Activated naive CD8-positive, alpha-beta T cell treated with anti-CD3 and anti-CD28 coated beads, Interleukin-2, amount 50 U/mL, for 24 hours (primary cell): ENCODE data around the gene TBL1Y.
"Not testable (repeated sequence)": the region's sequence is repeated elsewhere in the genome, so short reads cannot be mapped to it uniquely, and the experiment has no call there.

Experiments used
- ATAC-seq: fragments of 150-1000 bp; cut with Tn5 transposase; one replicate; pipeline ENCODE4 v1.10.0; 2021
- DNase-seq: peaks from one replicate; pipeline ENCODE4 v3.0.0; 2021
- H3K27ac Mint-ChIP-seq: one replicate; pipeline ENCODE4 v1.8.0; 2021; ENCODE audit warnings: mild to moderate bottlenecking, mixed read lengths
- H3K27me3 Mint-ChIP-seq: one replicate; pipeline ENCODE4 v1.8.0; 2021; ENCODE audit warnings: mixed read lengths
- H3K36me3 Mint-ChIP-seq: one replicate; pipeline ENCODE4 v1.8.0; 2021; ENCODE audit warnings: low read depth, mixed read lengths
- H3K4me1 Mint-ChIP-seq: one replicate; pipeline ENCODE4 v1.8.0; 2021; ENCODE audit warnings: mixed read lengths
- H3K4me3 Mint-ChIP-seq: one replicate; pipeline ENCODE4 v1.8.0; 2021; ENCODE audit warnings: mild to moderate bottlenecking, moderate library complexity, mixed read lengths
- H3K9me3 Mint-ChIP-seq: one replicate; pipeline ENCODE4 v1.8.0; 2021; ENCODE audit warnings: mixed read lengths

TBL1Y gene

GRCh38 chrY:6910372-6911252, at the start of gene TBL1Y:
Gene TBL1Y, plus strand, starts transcription at chrY:6910697. Its CDS starts 114,388 bp downstream, at chrY:7025085.
- ATAC-seq (peak; percentile 36), DNase-seq (peak; percentile 10)
- H3K36me3 Mint-ChIP-seq, result no peaks in the 10 kb centered on the region
- H3K9me3 Mint-ChIP-seq, result no peaks in the 10 kb centered on the region
- H3K27me3 Mint-ChIP-seq, result peaks cover 35% of the 10 kb centered on the region
- H3K4me3 Mint-ChIP-seq, result no peak within 1 kb of the TSS
- no peak within 1 kb of the TSS for H3K27ac Mint-ChIP-seq
- peaks cover 9% of the 10 kb centered on the region for H3K4me1 Mint-ChIP-seq

DNA sequence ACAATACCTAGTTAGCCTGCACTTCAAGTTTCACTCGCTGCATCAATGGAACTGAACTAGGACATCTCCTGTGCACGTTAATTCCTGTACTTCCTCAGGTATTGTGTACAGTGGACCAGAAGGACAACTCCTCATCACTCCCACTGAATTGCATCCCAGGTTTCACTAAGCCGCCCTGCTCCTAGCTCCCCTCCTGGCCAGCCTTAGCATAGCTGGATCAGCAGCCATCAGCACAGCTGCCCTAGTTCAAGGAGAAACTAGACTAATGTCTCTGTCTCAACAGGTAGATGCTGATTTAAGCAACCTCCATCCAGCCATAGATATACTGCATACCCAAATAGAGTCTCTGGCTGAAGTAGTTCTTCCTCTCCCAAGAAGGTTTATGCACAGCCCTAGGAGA, 16.0 kb upstream of the TBL1Y start:
- Mint-ChIP-seq H3K36me3 (no peaks in the 10 kb centered on the region), H3K4me1 (no peaks in the 10 kb centered on the region), H3K9me3 (no peaks in the 10 kb centered on the region), H3K4me3 (no peak overlapping the region), H3K27ac (no peak overlapping the region), H3K27me3 (no peaks in the 10 kb centered on the region)
- DNase-seq (no peak), ATAC-seq (no peak)

DNA sequence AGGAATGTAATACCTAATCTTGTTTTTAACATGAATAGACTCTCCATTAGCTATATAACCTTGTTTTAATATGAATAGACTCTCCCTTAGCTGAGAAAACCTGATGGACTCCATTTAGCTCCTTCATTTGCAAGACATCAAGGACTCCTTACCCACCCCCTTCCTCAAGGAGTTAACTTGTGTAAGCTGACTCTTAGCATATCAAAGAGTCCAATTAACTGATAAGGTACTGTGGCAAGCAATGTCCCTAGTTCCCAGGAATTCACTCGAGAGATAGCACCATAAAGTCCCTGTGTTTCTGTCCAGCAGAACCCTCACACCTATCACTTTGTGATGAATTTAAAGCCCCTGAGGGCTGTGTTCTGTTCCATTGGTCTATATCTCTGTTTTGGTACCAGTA, 15.3 kb upstream of the TBL1Y start:
- no peak for ATAC-seq

GRCh38 chrY:6902116-6902515, 8.4 kb upstream of the TBL1Y start:
- DNase-seq, H3K27me3 Mint-ChIP-seq, H3K4me3 Mint-ChIP-seq, H3K9me3 Mint-ChIP-seq, H3K4me1 Mint-ChIP-seq, ATAC-seq, H3K27ac Mint-ChIP-seq, H3K36me3 Mint-ChIP-seq: not testable (repeated sequence)

More for the DNA sequence above, 15.3 kb upstream of the TBL1Y start:
- Mint-ChIP-seq H3K9me3 (no peaks in the 10 kb centered on the region), H3K27me3 (no peaks in the 10 kb centered on the region), H3K4me1 (no peaks in the 10 kb centered on the region), H3K36me3 (no peaks in the 10 kb centered on the region), H3K27ac (no peak overlapping the region), H3K4me3 (no peak overlapping the region)
- no peak for DNase-seq

DNA sequence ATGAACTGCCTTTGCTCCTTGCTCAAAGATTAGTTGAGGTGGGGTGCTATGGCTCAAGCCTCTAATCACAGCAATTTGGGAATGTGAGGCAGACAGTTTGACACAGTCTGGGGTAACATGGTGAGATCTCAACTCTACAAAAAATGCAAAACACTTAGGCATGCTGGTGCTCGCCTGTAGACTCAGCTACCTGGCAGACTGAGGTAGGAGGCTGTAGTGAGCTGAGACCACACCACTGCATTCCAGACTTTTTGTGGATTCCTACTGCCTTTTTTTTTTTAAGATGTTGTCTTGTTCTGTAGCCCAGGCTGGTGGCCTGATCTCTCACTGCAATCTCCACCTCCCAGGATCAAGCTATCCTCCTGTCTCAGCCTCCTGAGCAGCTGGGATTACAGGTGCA, 2.9 kb upstream of the TBL1Y start:
- Mint-ChIP-seq H3K27ac (no peak overlapping the region), H3K4me1 (peaks cover 9% of the 10 kb centered on the region), H3K9me3 (no peaks in the 10 kb centered on the region), H3K4me3 (no peak overlapping the region), H3K36me3 (no peaks in the 10 kb centered on the region), H3K27me3 (peaks cover 26% of the 10 kb centered on the region)
- no peak for ATAC-seq
- DNase-seq, result no peak

DNA sequence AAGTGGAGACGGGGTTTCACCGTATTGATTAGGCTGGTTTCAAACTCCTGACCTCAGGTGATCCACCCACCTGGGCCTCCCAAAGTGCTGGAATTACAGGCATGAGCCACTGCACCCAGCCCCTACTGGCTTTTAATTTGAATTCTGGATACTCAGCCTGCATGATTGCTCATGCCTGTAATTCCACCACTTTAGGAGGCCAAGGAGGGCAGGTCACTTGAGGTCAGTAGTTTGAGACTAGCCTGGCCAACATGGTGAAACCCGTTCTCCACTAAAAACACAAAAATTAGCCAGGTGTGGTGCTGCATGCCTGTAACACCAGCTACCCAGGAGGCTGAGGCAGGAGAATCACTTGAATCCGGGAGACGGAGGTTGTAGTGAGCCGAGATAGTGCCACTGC, 2.5 kb upstream of the TBL1Y start:
- H3K27ac Mint-ChIP-seq, H3K4me3 Mint-ChIP-seq, ATAC-seq, H3K4me1 Mint-ChIP-seq, H3K9me3 Mint-ChIP-seq, DNase-seq, H3K36me3 Mint-ChIP-seq: not testable (repeated sequence)
- peaks cover 28% of the 10 kb centered on the region for H3K27me3 Mint-ChIP-seq

- no peaks in the 10 kb centered on the region for H3K36me3 Mint-ChIP-seq
- no peak overlapping the region for H3K27ac Mint-ChIP-seq
- no peak for DNase-seq
- H3K4me3 Mint-ChIP-seq, result no peak overlapping the region
- H3K27me3 Mint-ChIP-seq, result peaks cover 33% of the 10 kb centered on the region
- no peak for ATAC-seq
- H3K9me3 Mint-ChIP-seq, result no peaks in the 10 kb centered on the region
- H3K4me1 Mint-ChIP-seq, result peaks cover 9% of the 10 kb centered on the region
Observed at GRCh38 chrY:6909118-6909521, 1.4 kb upstream of the TBL1Y start.

GRCh38 chrY:6909856-6910255, 641 bp upstream of the TBL1Y start:
- Mint-ChIP-seq H3K4me3 (no peak overlapping the region), H3K27me3 (peaks cover 35% of the 10 kb centered on the region), H3K9me3 (no peaks in the 10 kb centered on the region), H3K4me1 (peaks cover 9% of the 10 kb centered on the region), H3K27ac (no peak overlapping the region), H3K36me3 (no peaks in the 10 kb centered on the region)
- DNase-seq (no peak), ATAC-seq (no peak)

DNA sequence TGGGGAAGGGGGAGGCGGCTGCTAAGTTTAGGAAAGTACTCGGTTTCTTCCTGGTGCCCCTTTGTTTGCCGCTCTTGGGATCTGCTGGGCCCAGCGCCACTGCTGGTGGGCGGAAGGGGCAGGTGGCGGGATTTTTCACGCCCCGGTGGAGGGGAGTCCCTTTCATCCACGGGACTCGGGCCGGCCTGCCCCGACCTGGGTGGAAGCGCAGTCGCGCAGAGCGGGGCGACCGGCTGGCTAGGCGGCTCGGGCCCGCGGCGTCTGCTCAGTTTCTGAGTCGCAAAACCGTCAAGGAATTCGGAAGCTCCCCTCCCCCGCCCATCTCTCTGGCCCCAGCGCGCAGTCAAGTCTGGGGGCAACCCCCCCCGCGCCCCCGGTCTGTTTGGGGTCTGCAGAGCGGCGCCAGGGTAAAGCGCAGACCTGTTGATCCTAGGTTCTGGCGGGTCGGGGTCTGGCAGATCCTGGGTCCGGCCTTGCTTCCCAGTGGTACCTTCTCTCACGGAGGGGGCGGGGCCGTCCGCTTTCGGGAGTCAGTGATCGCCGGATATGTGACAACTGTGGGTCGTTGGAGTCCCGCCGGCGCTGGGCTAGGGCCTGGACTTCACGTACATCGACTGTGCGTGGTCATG, 870 bp downstream of the TBL1Y start, which contains the start of gene AMELY:
Gene AMELY, minus strand, starts transcription at position 500 of the 629 bp plus-strand sequence. CDS start 39,144 bp downstream, outside the sequence.
- no peak within 1 kb of the TSS for H3K27ac Mint-ChIP-seq
- H3K27me3 Mint-ChIP-seq, result peaks cover 35% of the 10 kb centered on the region
- ATAC-seq (no peak), DNase-seq (no peak)
- no peaks in the 10 kb centered on the region for H3K36me3 Mint-ChIP-seq
- H3K4me1 Mint-ChIP-seq, result peaks cover 9% of the 10 kb centered on the region
- H3K4me3 Mint-ChIP-seq, result no peak within 1 kb of the TSS
- H3K9me3 Mint-ChIP-seq, result no peaks in the 10 kb centered on the region

GRCh38 chrY:6913362-6913761, 2.9 kb downstream of the TBL1Y start:
- H3K4me1 Mint-ChIP-seq, result peaks cover 9% of the 10 kb centered on the region
- H3K36me3 Mint-ChIP-seq, result no peaks in the 10 kb centered on the region
- peaks cover 35% of the 10 kb centered on the region for H3K27me3 Mint-ChIP-seq
- ATAC-seq (no peak), DNase-seq (no peak)
- no peak overlapping the region for H3K27ac Mint-ChIP-seq
- no peak overlapping the region for H3K4me3 Mint-ChIP-seq
- no peaks in the 10 kb centered on the region for H3K9me3 Mint-ChIP-seq

- ATAC-seq (no peak), DNase-seq (no peak)
- Mint-ChIP-seq H3K9me3 (no peaks in the 10 kb centered on the region), H3K36me3 (no peaks in the 10 kb centered on the region), H3K27me3 (no peaks in the 10 kb centered on the region), H3K27ac (no peak overlapping the region), H3K4me1 (no peaks in the 10 kb centered on the region), H3K4me3 (no peak overlapping the region)
Observed at GRCh38 chrY:6921061-6921460, 10.6 kb downstream of the TBL1Y start.

GRCh38 chrY:6928265-6928664, 17.8 kb downstream of the TBL1Y start:
- H3K4me1 Mint-ChIP-seq, result no peaks in the 10 kb centered on the region
- no peak overlapping the region for H3K27ac Mint-ChIP-seq
- no peaks in the 10 kb centered on the region for H3K36me3 Mint-ChIP-seq
- no peak for ATAC-seq
- no peak overlapping the region for H3K4me3 Mint-ChIP-seq
- no peaks in the 10 kb centered on the region for H3K27me3 Mint-ChIP-seq
- no peak for DNase-seq
- no peaks in the 10 kb centered on the region for H3K9me3 Mint-ChIP-seq

DNA sequence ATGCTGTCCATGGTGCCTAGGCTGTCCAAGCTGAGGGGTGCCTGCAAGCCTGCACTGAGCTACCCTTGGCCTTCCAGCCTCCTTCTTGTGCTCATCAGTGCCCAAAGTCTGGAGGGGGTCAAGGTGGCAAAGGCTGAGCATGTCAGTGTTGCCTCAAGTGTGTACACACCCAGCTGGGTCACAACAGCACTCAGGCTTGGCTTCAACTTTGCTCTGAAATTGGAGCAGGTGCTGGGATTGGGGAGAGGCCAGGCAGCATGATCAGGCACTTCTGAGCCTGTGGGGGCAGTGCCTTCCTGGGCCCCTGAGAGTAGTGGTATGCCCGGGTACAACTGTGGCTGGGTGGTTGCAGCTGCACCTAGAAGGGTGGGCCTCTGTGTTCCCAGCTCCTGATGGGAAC, 18.7 kb downstream of the TBL1Y start:
- ATAC-seq (no peak), DNase-seq (no peak)
- H3K4me1 Mint-ChIP-seq, result no peaks in the 10 kb centered on the region
- no peak overlapping the region for H3K27ac Mint-ChIP-seq
- no peaks in the 10 kb centered on the region for H3K36me3 Mint-ChIP-seq
- H3K9me3 Mint-ChIP-seq, result no peaks in the 10 kb centered on the region
- H3K27me3 Mint-ChIP-seq, result no peaks in the 10 kb centered on the region
- H3K4me3 Mint-ChIP-seq, result no peak overlapping the region

GRCh38 chrY:6931779-6932396, 21.4 kb downstream of the TBL1Y start:
- H3K4me1 Mint-ChIP-seq, result no peaks in the 10 kb centered on the region
- H3K36me3 Mint-ChIP-seq, result no peaks in the 10 kb centered on the region
- H3K4me3 Mint-ChIP-seq, result no peak overlapping the region
- H3K27me3 Mint-ChIP-seq, result no peaks in the 10 kb centered on the region
- H3K9me3 Mint-ChIP-seq, result no peaks in the 10 kb centered on the region
- H3K27ac Mint-ChIP-seq, result no peak overlapping the region
- DNase-seq (no peak), ATAC-seq (no peak)

DNA sequence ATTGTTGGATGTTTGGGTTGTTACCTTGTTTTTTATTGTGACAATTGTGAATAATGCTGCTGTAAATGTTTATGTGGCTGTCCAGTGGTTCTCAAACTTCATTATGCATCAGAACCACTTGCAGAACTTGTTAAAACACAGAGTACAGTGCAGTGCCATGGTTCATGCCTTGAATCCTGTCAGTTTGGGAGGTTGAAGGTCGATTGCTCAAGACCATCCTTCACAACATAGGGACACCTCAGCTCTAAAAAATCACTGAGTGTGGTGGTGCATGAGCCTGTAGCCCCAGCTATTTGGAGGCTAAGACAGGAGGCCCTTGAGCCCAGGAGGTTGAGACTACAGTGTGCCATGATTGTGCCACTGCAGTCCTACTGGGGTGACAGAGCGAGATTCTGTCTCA, 25.0 kb downstream of the TBL1Y start:
- no peaks in the 10 kb centered on the region for H3K9me3 Mint-ChIP-seq

More for the DNA sequence above, 25.0 kb downstream of the TBL1Y start:
- no peak overlapping the region for H3K4me3 Mint-ChIP-seq
- no peaks in the 10 kb centered on the region for H3K36me3 Mint-ChIP-seq
- no peaks in the 10 kb centered on the region for H3K4me1 Mint-ChIP-seq
- no peak overlapping the region for H3K27ac Mint-ChIP-seq
- DNase-seq, result no peak
- no peaks in the 10 kb centered on the region for H3K27me3 Mint-ChIP-seq
- ATAC-seq, result no peak
